Lung (tissue), 12 donors: ENCODE measurements around the gene CSK. TPM values are rescaled to one million over a fixed set of nuclear protein-coding genes. Genes with fewer than 3 reads are reported as not detected.

Source experiments
- ATAC-seq: fragments of 200-7000 bp; cut with Tn5 transposase; one replicate; pipeline ENCODE4 v1.9.1; 2020; ENCODE audit warnings: moderate number of reproducible peaks; ENCODE audit not compliant: insufficient read depth, low FRiP score
- DNase-seq, 3 donors: peaks; one replicate each; pipeline ENCODE4 v3.0.0-alpha.2; 2013 to 2017
- H3K27ac ChIP-seq, 2 donors: one replicate each; pipeline ENCODE4 v1.5.1; 2013; ENCODE audit warnings: mild to moderate bottlenecking in 2 of 2, moderate library complexity in 2 of 2, control low read depth in 1 of 2, inconsistent platforms in 1 of 2, low read depth in 1 of 2, low read length in 1 of 2
- H3K27me3 ChIP-seq, 3 donors: one replicate each; pipeline ENCODE4 v1.5.1; 2013; ENCODE audit warnings: low read length in 2 of 3; ENCODE audit not compliant: control insufficient read depth in 3 of 3, insufficient read depth in 3 of 3
- H3K36me3 ChIP-seq, 4 donors: one replicate each; pipeline ENCODE4 v1.5.1; 2013; ENCODE audit warnings: low read length in 4 of 4, mild to moderate bottlenecking in 1 of 4, moderate library complexity in 1 of 4; ENCODE audit not compliant: control insufficient read depth in 4 of 4, insufficient read depth in 4 of 4
- H3K4me1 ChIP-seq, 5 donors: one replicate each; pipeline ENCODE4 v1.5.1; 2013; ENCODE audit warnings: low read length in 5 of 5, mild to moderate bottlenecking in 2 of 5, moderate library complexity in 1 of 5; ENCODE audit not compliant: control insufficient read depth in 5 of 5, insufficient read depth in 5 of 5
- H3K4me3 ChIP-seq: one replicate; pipeline ENCODE4 v1.5.1; 2013; ENCODE audit warnings: mild to moderate bottlenecking, control low read depth, moderate library complexity
- H3K9ac ChIP-seq, 2 donors: one replicate each; pipeline ENCODE4 v1.5.1; 2013; ENCODE audit warnings: low read length in 2 of 2, control low read depth in 1 of 2; ENCODE audit not compliant: insufficient read depth in 1 of 2
- H3K9me3 ChIP-seq, 4 donors: one replicate each; pipeline ENCODE4 v1.5.1; 2013; ENCODE audit warnings: low read length in 3 of 4, mild to moderate bottlenecking in 1 of 4, moderate library complexity in 1 of 4; ENCODE audit not compliant: control insufficient read depth in 4 of 4, insufficient read depth in 3 of 4
- CTCF ChIP-seq: IDR thresholded peaks from 2 replicates; pipeline ENCODE4 v1.5.1; 2012; ENCODE audit warnings: mild to moderate bottlenecking; ENCODE audit errors: control extremely low read depth, extremely low read depth
- WGBS, 2 donors: extraction: QIAGEN DNeasy Blood & Tissue Kit; methylation state at CpG; one replicate each; pipeline ENCODE4 v1.1.7; 2013; 5-methylcytosine and 5-hydroxymethylcytosine counted together
- polyA plus RNA-seq, 2 donors: library from polyadenylated mRNA; stranded (reverse); fragments of 200-250 nt; gene quantifications; one replicate each; pipeline ENCODE4 v1.2.1, GENCODE V29; 2013
- total RNA-seq, 2 donors: library from RNA; depleted of rRNA in 1 of 2; stranded (reverse); fragments of >200 nt in 1 of 2; gene quantifications; one replicate each; pipeline ENCODE4 v1.2.1, GENCODE V29; 2014 to 2021
- donor health status: control.
- donor health status: control.
- donor health status: Bipolar disorder and iron deficiency.
- donor health status: healthy.
- donor health status: DM: yes; HTN: yes; CAD: no.

The CSK gene
- total and polyA plus RNA-seq, 4 donors = 39.7 to 99.1 (median 61.9) TPM

GRCh38 chr15:74835312-74835823 is 53.5 kb downstream of the CSK start:
- H3K36me3 ChIP-seq = peaks cover 0 to 29% (median 0%) of the 10 kb centered on the region in 4 donors
- ATAC-seq (no peak), DNase-seq (peak in 1 of 3 donors; percentile 46)
- peak; percentile 42 for TF ChIP-seq CTCF
- no peak overlapping the region for H3K27ac ChIP-seq
- H3K4me1 ChIP-seq = no peaks in the 10 kb centered on the region
- H3K27me3 ChIP-seq = peaks cover 0 to 4% (median 0%) of the 10 kb centered on the region in 3 donors
- no peak overlapping the region for H3K9ac ChIP-seq
- H3K4me3 ChIP-seq = no peak overlapping the region
- 30 to 47% methylated on average over 5 of the region's 5 CpGs for WGBS, 2 donors
- H3K9me3 ChIP-seq = no peaks in the 10 kb centered on the region

- DNase-seq = no peak
- no peak for TF ChIP-seq CTCF
- Histone ChIP-seq H3K4me1 (no peaks in the 10 kb centered on the region), H3K27me3 (peaks cover 0 to 4% (median 0%) of the 10 kb centered on the region in 3 donors), H3K36me3 (peaks cover 0 to 29% (median 0%) of the 10 kb centered on the region in 4 donors), H3K4me3 (no peak overlapping the region), H3K27ac (no peak overlapping the region), H3K9me3 (no peaks in the 10 kb centered on the region), H3K9ac (no peak overlapping the region)
- WGBS, 2 donors = 91% methylated on average over 7 of the region's 7 CpGs
- ATAC-seq = no peak
Observed at GRCh38 chr15:74836846-74837245, 55.0 kb downstream of the CSK start.

GRCh38 chr15:74837482-74838136 is 55.7 kb downstream of the CSK start:
- Histone ChIP-seq H3K27ac (no peak overlapping the region), H3K36me3 (peaks cover 0 to 29% (median 0%) of the 10 kb centered on the region in 4 donors), H3K27me3 (peaks cover 0 to 2% (median 0%) of the 10 kb centered on the region in 3 donors), H3K9me3 (no peaks in the 10 kb centered on the region), H3K4me1 (peaks cover 0 to 4% (median 0%) of the 10 kb centered on the region in 5 donors), H3K4me3 (no peak overlapping the region), H3K9ac (no peak overlapping the region)
- ATAC-seq (no peak), DNase-seq (no peak)
- WGBS, 2 donors = 85% methylated on average over 11 to 15 of the region's 15 CpGs
- TF ChIP-seq CTCF = no peak
